ENCODE results near the gene LIPI.

GRCh38 chr21:14071902-14072734 lies 138.6 kb downstream of the LIPI start:
- no peak for TF ChIP-seq CTCF (IDR thresholded peaks at IDR 0.05; ENCODE audit: insufficient read depth, low read length, poor library complexity, severe bottlenecking)
- TF ChIP-seq EZH2phosphoT487 (conservative IDR thresholded peaks at IDR 0.05; ENCODE audit: low read length) = no peak
